Gastroesophageal sphincter (tissue), 4 donors: ENCODE results near the gene SPG7. TPM values are rescaled to one million over a fixed set of nuclear protein-coding genes. Genes with fewer than 3 reads are reported as not detected.
A peak's percentile ranks its signal among the peaks of the same experiment; 100 is the strongest.

ENCODE experiments used
- ATAC-seq: fragments of 150-250 bp; one replicate; pipeline ENCODE4 v1.9.1; 2016; ENCODE audit warnings: mild to moderate bottlenecking, moderate library complexity
- H3K27ac ChIP-seq, 4 donors: fragments of 200-600 bp; sonication (generic) in 3 of 4; 1 replicate in 3 of 4; 2 replicates in 1 of 4; pipeline ENCODE4 v1.5.1; 2016 to 2019
- H3K27me3 ChIP-seq: fragments of 200-600 bp; sonication (generic); one replicate; pipeline ENCODE4 v1.5.1; 2019
- H3K36me3 ChIP-seq, 2 donors: fragments of 200-600 bp; sonication (generic); one replicate each; pipeline ENCODE4 v1.5.1; 2019; ENCODE audit warnings: control low read depth in 1 of 2
- H3K4me1 ChIP-seq, 3 donors: fragments of 200-600 bp; sonication (generic); 1 replicate in 2 of 3; 2 replicates in 1 of 3; pipeline ENCODE4 v1.5.1; 2016 to 2019; ENCODE audit warnings: control low read depth in 2 of 3
- H3K4me3 ChIP-seq, 2 donors: fragments of 200-600 bp; sonication (generic); one replicate each; pipeline ENCODE4 v1.5.1; 2019; ENCODE audit warnings: mild to moderate bottlenecking in 1 of 2, moderate library complexity in 1 of 2
- H3K9me3 ChIP-seq, 3 donors: fragments of 200-600 bp; sonication (generic); one replicate each; pipeline ENCODE4 v1.5.1; 2017 to 2019; ENCODE audit warnings: control low read depth in 2 of 3
- CTCF ChIP-seq, 4 experiments: fragments of 200-600 bp in 2 of 4; fragments of 450-650 bp in 2 of 4; sonication (generic) in 1 of 4; IDR thresholded peaks; one replicate each; pipeline ENCODE4 v1.5.1; 2017 to 2019; ENCODE audit warnings: antibody characterized with exemption in 4 of 4, mild to moderate bottlenecking in 2 of 4, moderate library complexity in 2 of 4
- EP300 ChIP-seq: sonication (generic); formaldehyde crosslinking; IDR thresholded peaks from one replicate; pipeline ENCODE4 v1.6.1; 2017; ENCODE audit warnings: antibody characterized with exemption, mild to moderate bottlenecking
- POLR2A ChIP-seq, 2 donors: fragments of 450-650 bp; IDR thresholded peaks; one replicate each; pipeline ENCODE4 v1.6.1; 2017; ENCODE audit warnings: antibody characterized with exemption in 2 of 2, mild to moderate bottlenecking in 2 of 2, moderate library complexity in 1 of 2
- POLR2AphosphoS5 ChIP-seq: sonication (generic); formaldehyde crosslinking; IDR thresholded peaks from one replicate; pipeline ENCODE4 v1.6.1; 2017; ENCODE audit warnings: antibody characterized with exemption
- WGBS, 2 donors: methylation state at CpG; one replicate each; pipeline ENCODE4 v1.1.5; 2018; ENCODE audit warnings: low coverage in 1 of 2; 5-methylcytosine and 5-hydroxymethylcytosine counted together
- total RNA-seq, 4 donors: library from RNA; depleted of rRNA; stranded (reverse); fragments of >200 nt; gene quantifications; one replicate each; pipeline ENCODE4 v1.1.0, GENCODE V29; 2016

SPG7 gene
- total RNA-seq, 4 donors from 2014 or later = 80.9 to 160 (median 98.2) TPM

- no peak for TF ChIP-seq POLR2AphosphoS5
- no peak for TF ChIP-seq POLR2A (IDR thresholded peaks at IDR 0.05)
- TF ChIP-seq CTCF (IDR thresholded peaks at IDR 0.05) = no peak
- TF ChIP-seq EP300 = no peak
- no peaks in the 10 kb centered on the region for H3K9me3 ChIP-seq
- H3K4me3 ChIP-seq = peak overlapping the region in 1 of 2 donors; percentile 96
- no peak for ATAC-seq
- H3K36me3 ChIP-seq = peaks cover 0 to 16% of the 10 kb centered on the region in 2 donors
- WGBS, 2 donors = 41 to 50% methylated on average over 2 to 9 of the region's 15 CpGs
- no peaks in the 10 kb centered on the region for H3K27me3 ChIP-seq
- H3K27ac ChIP-seq = peak overlapping the region in 3 of 4 donors; percentile 93 to 99 (median 96)
- peaks cover 0 to 54% (median 27%) of the 10 kb centered on the region in 3 donors for H3K4me1 ChIP-seq
Observed at GRCh38 chr16:89506791-89507191, 1.4 kb upstream of the SPG7 start.

GRCh38 chr16:89507214-89507833, 879 bp upstream of the SPG7 start:
- peaks cover 0 to 54% (median 27%) of the 10 kb centered on the region in 3 donors for H3K4me1 ChIP-seq
- 29% methylated on average over 8 of the region's 42 CpGs; no CpG with 5 or more reads in 1 of the 2 donors for WGBS, 2 donors

GRCh38 chr16:89510526-89510925, 2.3 kb downstream of the SPG7 start:
- Histone ChIP-seq H3K4me1 (peaks cover 0 to 46% (median 24%) of the 10 kb centered on the region in 3 donors), H3K9me3 (no peaks in the 10 kb centered on the region), H3K4me3 (no peak overlapping the region), H3K27me3 (no peaks in the 10 kb centered on the region), H3K36me3 (peaks cover 0 to 54% of the 10 kb centered on the region in 2 donors), H3K27ac (no peak overlapping the region)
- WGBS, 2 donors = 76 to 80% methylated on average over 6 to 9 of the region's 9 CpGs
- no peak for ATAC-seq
- TF ChIP-seq POLR2A (IDR thresholded peaks at IDR 0.05) = no peak
- no peak for TF ChIP-seq CTCF (IDR thresholded peaks at IDR 0.05)
- TF ChIP-seq POLR2AphosphoS5 = no peak
- no peak for TF ChIP-seq EP300

More at GRCh38 chr16:89507214-89507833, 879 bp upstream of the SPG7 start:
- Histone ChIP-seq H3K36me3 (peaks cover 0 to 22% of the 10 kb centered on the region in 2 donors), H3K9me3 (no peaks in the 10 kb centered on the region), H3K27ac (peak overlapping the region; percentile 70 to 99 (median 94)), H3K27me3 (no peaks in the 10 kb centered on the region), H3K4me3 (peak overlapping the region; percentile 84 to 96)
- TF ChIP-seq EP300 (no peak), POLR2AphosphoS5 (no peak), POLR2A (IDR thresholded peaks at IDR 0.05) (no peak), CTCF (IDR thresholded peaks at IDR 0.05) (no peak)
- no peak for ATAC-seq

GRCh38 chr16:89511374-89511773, 3.2 kb downstream of the SPG7 start:
- 73 to 82% methylated on average over 5 to 7 of the region's 8 CpGs for WGBS, 2 donors
- Histone ChIP-seq H3K27me3 (no peaks in the 10 kb centered on the region), H3K4me3 (no peak overlapping the region), H3K27ac (no peak overlapping the region), H3K4me1 (peaks cover 0 to 38% (median 17%) of the 10 kb centered on the region in 3 donors), H3K9me3 (no peaks in the 10 kb centered on the region), H3K36me3 (peaks cover 0 to 62% of the 10 kb centered on the region in 2 donors)
- no peak for TF ChIP-seq POLR2AphosphoS5
- TF ChIP-seq EP300 = no peak
- TF ChIP-seq CTCF (IDR thresholded peaks at IDR 0.05) = no peak
- no peak for TF ChIP-seq POLR2A (IDR thresholded peaks at IDR 0.05)
- no peak for ATAC-seq

- 85 to 93% methylated on average over 9 of the region's 9 CpGs for WGBS, 2 donors
- H3K27ac ChIP-seq = no peak overlapping the region
- H3K4me1 ChIP-seq = peaks cover 0 to 27% (median 11%) of the 10 kb centered on the region in 3 donors
- H3K4me3 ChIP-seq = no peak overlapping the region
- no peak for TF ChIP-seq CTCF (IDR thresholded peaks at IDR 0.05)
- no peak for TF ChIP-seq POLR2A (IDR thresholded peaks at IDR 0.05)
- TF ChIP-seq POLR2AphosphoS5 = no peak
- TF ChIP-seq EP300 = no peak
- H3K9me3 ChIP-seq = no peaks in the 10 kb centered on the region
- ATAC-seq = no peak
- H3K27me3 ChIP-seq = no peaks in the 10 kb centered on the region
- peaks cover 0 to 73% of the 10 kb centered on the region in 2 donors for H3K36me3 ChIP-seq
Observed at GRCh38 chr16:89512453-89512852, 4.2 kb downstream of the SPG7 start.
